HepG2 (cell line): ENCODE measurements around the gene JPT1. TPM values are rescaled to one million over a fixed set of nuclear protein-coding genes. Genes with fewer than 3 reads are reported as not detected.

Experiments used
- BCLAF1 ChIP-seq: fragments of 450-650 bp; IDR thresholded peaks from 2 replicates; pipeline ENCODE4 v1.6.1; 2017; ENCODE audit warnings: mild to moderate bottlenecking
- DMAP1 ChIP-seq: IDR thresholded peaks from 2 replicates; pipeline ENCODE4 v1.6.1; 2016
- EEA1 ChIP-seq: sonication (generic); formaldehyde crosslinking; IDR thresholded peaks from 2 replicates; pipeline ENCODE4 v1.5.1; 2020; ENCODE audit warnings: mild to moderate bottlenecking, missing genetic modification reagents, borderline replicate concordance
- HMG20A ChIP-seq: IDR thresholded peaks from 2 replicates; pipeline ENCODE4 v1.6.1; 2016; ENCODE audit warnings: borderline replicate concordance
- HNRNPUL1 ChIP-seq: fragments of 200-400 bp; formaldehyde crosslinking; IDR thresholded peaks from 2 replicates; pipeline ENCODE4 v1.6.1; 2017; ENCODE audit warnings: low read depth, mild to moderate bottlenecking, low read length, moderate library complexity
- JUND ChIP-seq: sonication (generic); formaldehyde crosslinking; IDR thresholded peaks from 2 replicates; pipeline ENCODE4 v1.8.0; 2022; ENCODE audit warnings: mild to moderate bottlenecking, missing genetic modification reagents
- KAT7 ChIP-seq: IDR thresholded peaks from 2 replicates; pipeline ENCODE4 v1.6.1; 2018; ENCODE audit warnings: borderline replicate concordance, missing compliant biosample characterization
- PHB2 ChIP-seq: fragments of 450-650 bp; IDR thresholded peaks from 2 replicates; pipeline ENCODE4 v1.6.1; 2018; ENCODE audit not compliant: partially characterized antibody
- POLR2A ChIP-seq, 2 experiments: IDR thresholded peaks; 2 replicates each; pipeline ENCODE4 v1.6.1; 2011; ENCODE audit warnings: low read depth in 2 of 2, low read length in 2 of 2, mild to moderate bottlenecking in 1 of 2, moderate library complexity in 1 of 2; ENCODE audit not compliant: insufficient read depth in 1 of 2
- SMAD1 ChIP-seq: sonication (generic); formaldehyde crosslinking; IDR thresholded peaks from 2 replicates; pipeline ENCODE4 v1.4.0; 2020; ENCODE audit warnings: missing genetic modification reagents, low read depth, mild to moderate bottlenecking, borderline replicate concordance
- STAG1 ChIP-seq: sonication (generic); formaldehyde crosslinking; IDR thresholded peaks from 2 replicates; pipeline ENCODE4 v1.4.0; 2020; ENCODE audit warnings: missing genetic modification reagents
- TBL1XR1 ChIP-seq: fragments of 150-350 bp; IDR thresholded peaks from 2 replicates; pipeline ENCODE4 v1.6.1; 2014; ENCODE audit warnings: borderline replicate concordance, low read length; ENCODE audit not compliant: partially characterized antibody
- TRAFD1 ChIP-seq: sonication (generic); formaldehyde crosslinking; IDR thresholded peaks from 2 replicates; pipeline ENCODE4 v1.5.1; 2020; ENCODE audit warnings: missing genetic modification reagents, mild to moderate bottlenecking, borderline replicate concordance
- UBTF ChIP-seq: sonication (generic); formaldehyde crosslinking; IDR thresholded peaks from 2 replicates; pipeline ENCODE4 v1.4.0; 2020; ENCODE audit warnings: mild to moderate bottlenecking, missing genetic modification reagents
- ZBTB21 ChIP-seq: sonication (generic); formaldehyde crosslinking; IDR thresholded peaks from 2 replicates; pipeline ENCODE4 v1.4.0; 2020; ENCODE audit warnings: missing genetic modification reagents
- ZNF33A ChIP-seq: sonication (generic); formaldehyde crosslinking; IDR thresholded peaks from 2 replicates; pipeline ENCODE4 v1.5.1; 2020; ENCODE audit warnings: missing genetic modification reagents, mild to moderate bottlenecking, moderate library complexity, borderline replicate concordance
- ZNF33B ChIP-seq: sonication (generic); formaldehyde crosslinking; IDR thresholded peaks from 2 replicates; pipeline ENCODE4 v1.5.1; 2020; ENCODE audit warnings: mild to moderate bottlenecking, missing genetic modification reagents
- ZNF343 ChIP-seq: sonication (generic); formaldehyde crosslinking; IDR thresholded peaks from 2 replicates; pipeline ENCODE4 v1.4.0; 2020; ENCODE audit warnings: mild to moderate bottlenecking, missing genetic modification reagents
- ZNF430 ChIP-seq: sonication (generic); formaldehyde crosslinking; IDR thresholded peaks from 2 replicates; pipeline ENCODE4 v1.9.0; 2021; ENCODE audit warnings: mild to moderate bottlenecking, missing genetic modification reagents
- ZNF546 ChIP-seq: sonication (generic); formaldehyde crosslinking; conservative IDR thresholded peaks from 2 replicates; pipeline ENCODE4 v1.8.1; 2023; ENCODE audit warnings: mild to moderate bottlenecking, missing genetic modification reagents
- ZNF598 ChIP-seq: sonication (generic); formaldehyde crosslinking; IDR thresholded peaks from 2 replicates; pipeline ENCODE4 v1.5.1; 2020; ENCODE audit warnings: mild to moderate bottlenecking, missing genetic modification reagents, borderline replicate concordance
- ZNF720 ChIP-seq: sonication (generic); formaldehyde crosslinking; IDR thresholded peaks from 2 replicates; pipeline ENCODE4 v1.4.0; 2020; ENCODE audit warnings: missing genetic modification reagents
- ZNF878 ChIP-seq: sonication (generic); formaldehyde crosslinking; IDR thresholded peaks from 2 replicates; pipeline ENCODE4 v1.8.1; 2023; ENCODE audit warnings: mild to moderate bottlenecking, missing genetic modification reagents, moderate library complexity
- polyA plus RNA-seq, 8 experiments: library from polyadenylated mRNA; depleted of rRNA in 3 of 8; stranded (reverse) in 7 of 8; unstranded in 1 of 8; fragments of >200 nt; fragmentation: Illumina TruSeq in 4 of 8; extraction: Trizol in 4 of 8; gene quantifications; 2 replicates each; pipeline versions ENCODE4 v1.2.1 to v1.2.3, GENCODE V29; 2011 to 2016; ENCODE audit warnings: low read depth in 4 of 8, missing spikeins in 1 of 8, mixed read lengths in 1 of 8; ENCODE audit not compliant: insufficient read depth in 1 of 8
- total RNA-seq, 5 experiments: library from RNA; depleted of rRNA; stranded (reverse); fragments of >200 nt; fragmentation: Illumina TruSeq; extraction: Trizol; gene quantifications; 2 replicates each; pipeline ENCODE4 v1.2.3, GENCODE V29; 2016; ENCODE audit warnings: low read depth in 1 of 5

The JPT1 gene
- total and polyA plus RNA-seq, 2 of the 13 experiments (the other 11 are each of a cell fraction or from before 2014, with no cell fraction given) = 43.3 to 256 TPM

GRCh38 chr17:75113798-75114551, 40.3 kb downstream of the JPT1 start (continued):
- TF ChIP-seq BCLAF1 (no peak), ZNF430 (0 out of 2 replicates have a peak, but pooled peaks have one; percentile 41), TRAFD1 (CRISPR knock-in tag) (peak; percentile 43; the same call in 1 of the 2 replicates), PHB2 (no peak), EEA1 (CRISPR knock-in tag) (no peak), STAG1 (CRISPR knock-in tag) (peak; percentile 94), ZNF33B (no peak), KAT7 (CRISPR knock-in tag) (no peak), UBTF (CRISPR knock-in tag) (no peak), DMAP1 (CRISPR knock-in tag) (no peak; the same call in 1 of the 2 replicates), JUND (CRISPR knock-in tag) (no peak), ZNF33A (no peak), ZNF720 (CRISPR knock-in tag) (no peak), TBL1XR1 (no peak), SMAD1 (no peak), POLR2A (IDR thresholded peaks at IDR 0.05; ENCODE audit: insufficient read depth in 1 of 2, low read depth in 2 of 2, low read length in 2 of 2) (no peak), ZNF878 (CRISPR knock-in tag) (no peak), ZBTB21 (no peak), ZNF343 (0 out of 2 replicates have a peak, but pooled peaks have one; percentile 35), HNRNPUL1 (no peak), HMG20A (no peak), ZNF598 (CRISPR knock-in tag) (no peak), ZNF546 (CRISPR knock-in tag) (no peak)
